ENCODE data around the gene PCDHGB6. TPM values are rescaled to one million over a fixed set of nuclear protein-coding genes. Genes with fewer than 3 reads are reported as not detected.
"Not testable (repeated sequence)": the region's sequence is repeated elsewhere in the genome, so short reads cannot be mapped to it uniquely, and the experiment has no call there.

Gene PCDHGB6
- total RNA-seq, 1 donor from 2014 or later: 39.4 TPM

GRCh38 chr5:141417494-141418172 is 9.8 kb downstream of the PCDHGB6 start, which contains the start of gene PCDHGB7:
TSS of gene PCDHGB7 (plus strand) at chr5:141417677. CDS start at chr5:141417860, 183 bp downstream.
- TF ChIP-seq CTCF (conservative IDR thresholded peaks at IDR 0.05): peak; percentile 63
- not testable (repeated sequence) for H3K27me3 Mint-ChIP-seq; H3K4me1 Mint-ChIP-seq (ENCODE audit: unreplicated experiment); DNase-seq (ENCODE audit: extremely low spot score, unreplicated experiment)
- H3K27ac Mint-ChIP-seq: peak within 1 kb of the TSS; percentile 23
- peaks cover 74% of the 10 kb centered on the region for H3K36me3 Mint-ChIP-seq
- H3K9me3 Mint-ChIP-seq: peaks cover 29% of the 10 kb centered on the region
- peak within 1 kb of the TSS; percentile 85 for H3K4me3 Mint-ChIP-seq

GRCh38 chr5:141419074-141419880 is 11.5 kb downstream of the PCDHGB6 start:
- H3K27me3 Mint-ChIP-seq: peaks cover 2% of the 10 kb centered on the region
- peaks cover 63% of the 10 kb centered on the region for H3K36me3 Mint-ChIP-seq
- no peak for DNase-seq (ENCODE audit: extremely low spot score, unreplicated experiment)
- peaks cover 23% of the 10 kb centered on the region for H3K9me3 Mint-ChIP-seq
- TF ChIP-seq CTCF (conservative IDR thresholded peaks at IDR 0.05): no peak
- no peaks in the 10 kb centered on the region for H3K4me1 Mint-ChIP-seq (ENCODE audit: unreplicated experiment)
- H3K27ac Mint-ChIP-seq: no peak overlapping the region
- H3K4me3 Mint-ChIP-seq: no peak overlapping the region

GRCh38 chr5:141420855-141421488 is 13.2 kb downstream of the PCDHGB6 start, which contains the start of gene PCDHGA11:
TSS of gene PCDHGA11 (plus strand) at chr5:141421051. CDS start at chr5:141421228, 177 bp downstream.
- Mint-ChIP-seq H3K27me3 (peaks cover 2% of the 10 kb centered on the region), H3K36me3 (peaks cover 61% of the 10 kb centered on the region), H3K4me3 (peak within 1 kb of the TSS; percentile 83), H3K27ac (peak within 1 kb of the TSS; percentile 74), H3K4me1 (ENCODE audit: unreplicated experiment) (no peaks in the 10 kb centered on the region), H3K9me3 (peaks cover 31% of the 10 kb centered on the region)
- DNase-seq (ENCODE audit: extremely low spot score, unreplicated experiment): no peak
- no peak for TF ChIP-seq CTCF (conservative IDR thresholded peaks at IDR 0.05)

GRCh38 chr5:141421489-141421855 is 13.7 kb downstream of the PCDHGB6 start:
- H3K27me3 Mint-ChIP-seq: peaks cover 2% of the 10 kb centered on the region
- H3K27ac Mint-ChIP-seq: no peak overlapping the region
- no peak for DNase-seq (ENCODE audit: extremely low spot score, unreplicated experiment)
- TF ChIP-seq CTCF (conservative IDR thresholded peaks at IDR 0.05): no peak
- H3K4me3 Mint-ChIP-seq: peak overlapping the region; percentile 83
- no peaks in the 10 kb centered on the region for H3K4me1 Mint-ChIP-seq (ENCODE audit: unreplicated experiment)
- peaks cover 56% of the 10 kb centered on the region for H3K36me3 Mint-ChIP-seq
- H3K9me3 Mint-ChIP-seq: peaks cover 31% of the 10 kb centered on the region

- H3K4me3 Mint-ChIP-seq: no peak overlapping the region
- DNase-seq (ENCODE audit: extremely low spot score, unreplicated experiment): no peak
- H3K9me3 Mint-ChIP-seq: peaks cover 35% of the 10 kb centered on the region
- H3K27me3 Mint-ChIP-seq: peaks cover 2% of the 10 kb centered on the region
- H3K36me3 Mint-ChIP-seq: peaks cover 53% of the 10 kb centered on the region
- no peak for TF ChIP-seq CTCF (conservative IDR thresholded peaks at IDR 0.05)
- H3K4me1 Mint-ChIP-seq (ENCODE audit: unreplicated experiment): no peaks in the 10 kb centered on the region
- no peak overlapping the region for H3K27ac Mint-ChIP-seq
Measured at GRCh38 chr5:141422742-141423291, 15.0 kb downstream of the PCDHGB6 start.
